Tongue (tissue), 3 donors: ENCODE data around the gene ODF2. TPM values are rescaled to one million over a fixed set of nuclear protein-coding genes. Genes with fewer than 3 reads are reported as not detected.

Experiments used
- DNase-seq: peaks from one replicate; pipeline ENCODE4 v3.0.0-alpha.2; 2015
- small RNA-seq: library from RNA; depleted of rRNA; stranded (forward); fragments of <200 nt; gene quantifications from one replicate; pipeline ENCODE3, GENCODE V24; 2014; ENCODE audit warnings: low replicate concordance
- total RNA-seq: library from RNA; depleted of rRNA; stranded (reverse); fragments of >200 nt; gene quantifications from one replicate; pipeline ENCODE4 v1.2.3, GENCODE V29; 2014

The ODF2 gene
- total RNA-seq, 1 donor from 2014 or later, result 20.9 TPM

DNA sequence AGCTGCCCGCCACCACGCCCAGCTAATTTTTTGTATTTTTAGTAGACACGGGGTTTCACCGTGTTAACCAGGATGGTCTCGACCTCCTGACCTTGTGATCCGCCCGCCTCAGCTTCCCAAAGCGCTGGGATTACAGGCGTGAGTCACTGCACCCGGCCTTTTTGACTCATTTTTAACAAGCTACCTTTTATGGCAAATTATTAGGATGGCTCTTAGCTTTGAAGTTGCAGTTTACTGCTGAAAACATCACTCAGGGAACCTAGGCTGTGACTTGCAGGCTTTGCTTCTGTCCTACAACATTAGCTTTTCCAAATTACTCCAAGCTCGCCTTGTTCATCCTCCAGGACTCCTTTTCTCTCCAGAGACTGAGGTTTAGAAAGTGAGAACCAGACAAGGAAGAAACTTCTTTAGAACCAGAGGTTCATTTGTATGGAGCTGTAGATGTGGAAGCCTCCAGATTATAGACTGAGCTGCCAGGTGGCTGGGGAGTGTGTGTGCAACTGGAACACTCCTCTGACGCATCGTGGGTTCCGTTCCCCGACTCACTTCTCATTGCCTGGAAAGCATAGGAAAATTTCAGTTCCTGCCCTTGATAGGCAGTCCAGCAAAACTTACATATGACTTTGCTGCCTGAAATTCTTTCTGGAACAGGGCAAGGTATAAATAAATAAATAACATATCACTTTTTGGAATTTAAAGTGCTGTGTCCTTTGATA lies 72.8 kb downstream of the ODF2 start:
- DNase-seq, result no peak

DNA sequence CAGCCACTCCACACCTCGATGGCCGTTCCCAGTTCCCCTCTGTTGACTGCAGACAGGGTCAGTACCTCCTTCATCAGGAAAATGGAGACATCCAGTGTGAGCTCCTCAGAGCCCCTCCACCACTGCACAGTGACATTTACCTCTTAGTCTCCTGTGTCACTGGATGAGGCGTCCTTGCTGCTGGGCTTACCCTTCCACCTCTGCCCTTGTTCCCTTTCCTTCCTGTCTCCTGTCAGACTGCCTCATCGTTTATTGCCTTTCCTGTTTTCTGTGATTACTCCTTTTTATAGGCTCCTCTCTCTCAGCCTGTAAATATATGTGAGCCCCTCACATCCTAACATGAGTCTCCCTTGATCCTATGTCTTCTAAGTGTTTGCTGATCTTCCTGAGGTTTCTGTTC lies 73.4 kb downstream of the ODF2 start:
- no peak for DNase-seq

DNA sequence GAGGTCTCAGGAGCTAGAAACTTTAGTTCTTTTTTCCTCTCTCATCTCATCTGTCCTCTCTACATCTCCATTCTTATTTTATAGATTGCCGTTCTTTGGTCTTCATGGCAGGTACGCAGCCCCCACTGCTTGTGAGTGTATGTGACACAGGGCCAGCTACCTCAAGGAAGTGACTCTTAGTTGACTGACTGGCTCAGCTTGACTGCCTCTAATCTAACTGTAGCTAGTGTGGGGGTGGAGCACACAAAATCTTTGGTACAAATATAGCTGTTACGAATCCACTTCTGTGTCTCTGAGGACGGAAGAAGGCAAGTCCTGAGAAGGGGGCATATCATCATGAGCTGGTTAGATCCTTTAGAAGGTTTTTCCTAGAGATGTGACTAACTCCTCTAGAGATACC lies 76.8 kb downstream of the ODF2 start:
- no peak for DNase-seq

- no peak for DNase-seq
Observed at GRCh38 chr9:128540634-128541360, 85.0 kb downstream of the ODF2 start.

- no peak for DNase-seq
Observed at GRCh38 chr9:128546504-128546903, 90.7 kb downstream of the ODF2 start.

- DNase-seq, result no peak
Observed at GRCh38 chr9:128548876-128549275, 93.1 kb downstream of the ODF2 start.

DNA sequence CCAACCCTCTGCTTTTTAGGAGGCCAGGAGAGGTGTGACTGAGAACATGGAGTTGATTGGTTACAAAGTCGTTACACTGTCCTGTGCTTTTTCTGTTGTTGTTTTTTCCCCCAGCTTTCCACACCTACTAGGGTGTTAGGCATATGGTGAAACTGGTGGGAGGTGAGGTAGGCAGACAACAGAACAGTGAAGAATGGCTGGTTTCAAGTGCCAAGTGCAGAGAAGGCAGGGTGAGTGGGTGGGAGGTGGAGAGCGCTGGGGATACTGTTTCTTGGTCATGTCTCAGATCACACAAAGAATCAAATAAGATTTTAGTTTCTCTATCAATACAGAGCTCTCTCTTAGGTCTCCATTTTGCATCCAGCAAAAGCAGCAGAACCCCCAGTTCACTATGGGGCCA lies 94.4 kb downstream of the ODF2 start:
- no peak for DNase-seq

Small RNAs within 50 kb of the gene (small RNA-seq; reads per million reads assigned to genes)
- not detected for gene RNU7-171P

Other genes with a start within 250 kb of the ODF2 start
- 134 TPM for gene GOLGA2, start 180.0 kb upstream of the ODF2 start, total RNA-seq
- 14.7 TPM for gene SWI5, start 179.7 kb upstream of the ODF2 start, total RNA-seq
- gene TRUB2, start 133.6 kb upstream of the ODF2 start, total RNA-seq, result 9.6 TPM
- gene COQ4, start 133.2 kb upstream of the ODF2 start, total RNA-seq, result 29.8 TPM
- gene SLC27A4, start 115.5 kb upstream of the ODF2 start, total RNA-seq, result 11.5 TPM
- gene URM1, start 84.6 kb upstream of the ODF2 start, total RNA-seq, result 28.8 TPM
- 63.2 TPM for gene CERCAM, start 35.1 kb upstream of the ODF2 start, total RNA-seq
- 32.0 TPM for gene GLE1, start 48.7 kb downstream of the ODF2 start, total RNA-seq
- gene SPTAN1, start 96.6 kb downstream of the ODF2 start, total RNA-seq, result 335 TPM
- gene DYNC2I2, start 200.8 kb downstream of the ODF2 start, total RNA-seq, result 37.0 TPM
- gene SET, start 233.2 kb downstream of the ODF2 start, total RNA-seq, result 307 TPM
- gene PKN3, start 246.5 kb downstream of the ODF2 start, total RNA-seq, result 5.9 TPM